Activated CD8-positive, alpha-beta memory T cell treated with anti-CD3 and anti-CD28 coated beads for 24 hours (primary cell): ENCODE results near the gene SCARF2.

Experiments used
- DNase-seq: peaks from one replicate; pipeline ENCODE4 v3.0.0-alpha.2; 2020

The SCARF2 gene

DNA sequence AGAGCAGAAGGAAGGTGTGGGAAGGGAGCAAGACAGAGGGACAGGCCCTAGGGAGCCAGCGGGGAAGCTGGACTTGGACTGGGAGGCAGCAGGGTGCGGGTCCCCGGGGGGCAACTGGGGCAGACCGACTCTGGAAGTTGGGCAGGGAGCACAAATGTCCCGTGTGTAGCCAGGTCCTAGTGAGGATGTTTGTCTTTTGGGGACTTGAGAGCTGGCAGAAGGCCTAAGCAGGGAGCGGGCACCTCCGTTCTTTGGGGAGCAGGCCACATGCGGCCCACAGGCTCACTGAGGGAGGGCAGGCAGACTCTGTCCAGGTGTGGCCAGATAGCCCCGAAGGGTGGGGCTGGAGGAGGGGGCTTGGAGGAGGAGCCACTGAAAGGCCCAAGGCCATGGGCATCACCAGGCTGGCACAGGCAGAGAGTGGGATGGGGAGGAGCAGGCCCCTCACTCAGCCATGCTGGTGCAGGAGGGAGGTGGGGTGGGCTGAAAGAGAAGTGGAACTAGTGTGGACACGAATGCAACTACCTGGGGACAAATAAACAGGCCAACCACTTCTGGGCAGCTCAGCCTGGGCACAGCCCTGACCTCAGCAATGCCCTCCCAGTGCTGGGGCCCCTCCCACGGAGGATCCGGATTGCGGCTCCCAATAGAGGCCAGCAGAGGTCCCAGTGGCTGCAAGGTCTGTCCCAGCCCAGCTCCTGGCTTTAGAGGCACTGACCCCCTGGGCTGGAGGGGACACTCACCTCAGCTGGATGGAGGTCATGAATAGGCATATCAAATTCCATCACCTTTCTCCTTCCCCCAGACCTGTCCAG lies 1.3 kb upstream of the SCARF2 start:
- no peak for DNase-seq

DNA sequence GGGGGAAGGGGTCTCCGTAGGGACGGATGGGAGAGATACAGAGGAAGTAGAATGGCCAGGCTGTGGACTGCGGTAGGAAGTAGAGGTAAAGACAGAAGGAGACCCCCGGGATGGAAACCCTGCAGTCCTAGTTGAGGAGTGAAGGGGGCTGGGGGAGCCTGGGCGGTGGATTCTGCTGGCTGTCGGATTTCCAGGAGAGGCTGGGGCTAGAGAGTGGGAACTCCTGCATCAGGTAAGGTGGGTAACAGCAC lies 727 bp upstream of the SCARF2 start:
- peak; percentile 58 for DNase-seq

DNA sequence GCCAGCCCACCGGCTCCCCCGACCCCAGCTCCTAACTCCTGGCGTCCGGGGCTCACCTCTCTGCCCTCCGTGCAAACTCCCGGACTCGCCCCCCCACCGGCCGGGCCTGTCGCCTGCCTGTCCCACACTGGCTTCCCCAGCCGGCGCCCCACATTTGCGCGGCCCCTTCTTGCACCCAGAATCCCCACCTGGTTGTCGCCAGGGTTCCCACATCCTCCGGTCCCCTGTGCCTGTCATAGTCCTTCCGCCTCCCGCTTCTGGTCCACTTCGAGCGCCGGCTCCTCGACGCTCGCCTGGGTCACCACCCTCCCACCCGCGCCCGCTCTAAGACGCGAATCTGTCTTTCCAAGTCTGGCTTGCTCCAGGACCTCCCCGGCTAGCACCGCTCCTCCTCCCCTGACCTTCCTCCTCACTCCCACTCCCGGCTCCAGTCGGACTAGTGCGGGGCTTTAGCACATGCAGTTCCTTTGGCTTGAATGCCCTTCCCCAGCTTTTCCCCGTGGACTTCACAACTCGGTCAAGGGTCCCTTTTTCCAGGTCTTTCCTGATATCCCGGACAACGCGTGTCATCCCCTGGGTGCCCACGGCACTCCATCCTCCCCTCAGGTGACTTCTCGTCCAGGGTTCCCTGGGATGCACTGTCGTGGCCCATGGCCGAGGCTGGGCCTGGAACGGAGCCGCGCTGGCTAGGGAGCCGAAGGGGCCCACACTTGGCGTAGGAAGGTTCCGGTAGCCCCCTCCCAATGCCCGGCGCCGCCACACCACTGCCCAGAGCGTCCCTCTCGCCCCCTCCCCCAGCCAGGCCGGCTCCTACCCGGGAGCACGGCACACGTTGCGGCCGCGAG lies 635 bp downstream of the SCARF2 start:
- DNase-seq, result peak; percentile 72

DNA sequence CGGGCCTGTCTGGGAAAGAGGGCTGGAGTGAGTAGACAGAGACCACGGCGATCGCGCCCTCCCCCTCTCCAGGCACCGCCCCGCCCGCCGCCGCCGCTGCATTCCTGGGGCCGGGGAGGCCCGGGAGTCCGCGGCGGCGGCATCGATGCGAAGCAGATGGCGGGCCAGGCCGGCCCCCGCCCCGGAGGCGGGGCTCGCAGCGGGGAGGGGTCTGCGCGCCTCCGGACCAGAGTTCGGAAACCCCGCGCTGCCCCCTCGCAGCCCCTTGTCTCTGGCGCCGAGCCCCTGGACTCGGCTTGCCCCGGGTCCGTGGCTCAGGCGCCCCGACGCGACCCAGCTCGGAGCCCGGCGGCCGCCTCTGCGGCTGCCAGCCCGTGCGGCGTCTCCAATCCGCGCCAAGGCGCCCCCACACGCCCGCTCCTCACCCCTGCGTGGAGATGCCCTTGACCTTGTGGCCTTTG lies 1.3 kb downstream of the SCARF2 start:
- no peak for DNase-seq

DNA sequence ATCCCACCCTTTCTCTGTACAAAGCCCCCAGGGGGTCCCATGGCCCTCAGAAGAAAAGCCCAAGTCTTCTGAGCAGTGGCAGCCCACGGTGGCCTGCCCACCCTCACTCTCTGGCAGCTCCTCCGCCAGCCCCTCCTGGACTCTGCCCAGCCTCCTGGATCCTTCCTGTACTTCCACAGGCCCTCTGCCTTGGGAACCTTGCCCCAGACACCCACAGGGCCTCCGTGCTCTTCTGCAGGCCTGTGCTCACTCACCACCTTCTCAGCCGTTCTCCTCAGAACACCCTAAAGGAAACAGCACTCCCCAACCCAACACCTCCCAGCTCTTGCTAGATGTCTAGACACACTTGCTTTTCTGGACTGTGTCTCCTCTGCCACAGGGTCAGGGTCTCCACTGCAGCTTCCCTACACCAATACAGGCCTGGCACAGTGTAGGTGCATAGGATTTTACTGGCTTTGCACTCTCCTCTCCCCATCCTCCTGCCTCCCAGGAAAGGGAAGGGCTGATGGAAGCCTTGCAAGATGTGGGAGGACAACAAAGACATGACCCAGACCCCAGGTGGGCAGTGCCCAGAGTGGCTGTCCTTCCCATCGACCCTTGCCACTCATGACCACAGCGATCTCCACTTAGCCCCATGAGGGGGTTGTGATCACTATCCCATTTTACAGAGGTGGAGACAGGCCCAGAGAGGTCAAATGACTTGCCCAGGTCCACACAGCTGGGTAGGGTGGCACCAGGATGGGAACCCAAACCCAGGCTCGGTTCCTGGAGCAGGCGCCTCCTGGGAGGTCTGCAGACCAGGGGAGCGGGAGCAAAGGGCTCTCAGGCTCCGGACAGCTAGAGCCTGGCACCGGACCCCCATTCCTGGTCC lies 2.0 kb downstream of the SCARF2 start:
- DNase-seq, result no peak

DNA sequence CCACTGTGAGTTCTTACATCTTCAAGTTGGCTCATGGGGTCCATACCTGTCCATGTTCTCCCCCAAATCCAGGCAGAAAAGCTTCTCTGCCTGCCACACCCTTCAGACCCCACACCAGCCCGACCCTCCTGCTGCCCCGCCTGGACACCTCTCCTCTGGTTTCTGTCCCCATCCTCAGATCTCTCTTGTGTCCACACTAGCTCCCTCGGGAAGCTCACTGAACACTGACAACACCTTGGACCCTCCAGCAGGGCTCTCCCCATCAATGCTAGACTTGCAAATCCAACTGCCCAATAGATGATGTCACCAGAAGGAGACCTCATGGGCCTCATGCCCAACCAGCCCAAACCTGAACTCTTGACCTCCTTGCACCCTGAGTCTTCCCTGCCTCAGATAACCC lies 2.9 kb downstream of the SCARF2 start:
- no peak for DNase-seq

DNA sequence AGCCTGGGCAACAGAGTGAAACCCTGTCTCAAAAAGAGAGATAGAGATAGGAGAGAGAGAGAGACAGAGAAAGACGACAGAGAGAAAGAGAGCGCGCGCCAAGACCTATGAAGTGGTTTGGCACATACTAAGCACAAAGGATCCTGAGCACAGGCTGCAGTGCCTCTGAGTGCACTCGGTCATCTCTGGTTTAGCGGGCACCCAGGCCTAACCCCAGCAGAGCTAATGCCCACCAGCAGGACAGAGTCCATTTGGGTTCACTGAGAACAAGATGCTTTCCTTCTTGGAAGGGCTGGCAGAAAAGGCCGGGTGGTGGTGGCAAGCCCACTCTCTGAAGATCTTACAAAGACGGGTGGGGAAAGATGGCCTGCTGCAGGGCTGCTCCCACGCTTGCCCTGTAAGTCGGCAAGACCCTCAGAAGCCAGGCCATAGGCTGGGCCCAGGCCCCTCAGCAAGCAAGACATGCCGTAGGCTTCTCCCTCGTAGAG lies 3.3 kb downstream of the SCARF2 start:
- no peak for DNase-seq

DNA sequence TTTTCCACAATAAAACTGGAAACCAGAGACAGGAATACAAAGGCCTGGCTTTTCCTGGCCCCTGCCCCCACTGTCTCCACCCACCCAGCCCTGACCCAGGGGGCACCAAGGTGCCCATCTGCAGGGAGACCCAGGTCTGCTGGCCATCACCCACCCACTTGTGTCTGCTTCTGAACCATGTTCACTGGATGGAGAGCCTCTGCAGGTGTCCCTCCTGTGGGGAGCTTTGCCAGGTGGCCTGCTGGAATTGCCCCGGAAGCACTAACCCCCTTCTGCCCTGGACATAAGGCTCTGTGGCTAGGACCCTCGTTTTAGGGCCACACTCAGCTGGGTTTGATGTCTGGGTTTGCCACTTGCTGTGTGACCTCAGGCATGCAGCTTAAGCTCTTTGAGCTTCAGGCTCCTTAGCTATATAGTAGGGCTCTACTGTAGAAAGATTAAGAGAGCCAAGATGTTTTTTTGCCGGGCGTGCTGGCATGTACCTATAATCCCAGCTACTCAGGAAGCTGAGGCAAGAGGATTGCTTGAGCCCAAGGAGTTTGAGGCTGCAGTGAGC lies 3.9 kb downstream of the SCARF2 start:
- DNase-seq, result no peak

DNA sequence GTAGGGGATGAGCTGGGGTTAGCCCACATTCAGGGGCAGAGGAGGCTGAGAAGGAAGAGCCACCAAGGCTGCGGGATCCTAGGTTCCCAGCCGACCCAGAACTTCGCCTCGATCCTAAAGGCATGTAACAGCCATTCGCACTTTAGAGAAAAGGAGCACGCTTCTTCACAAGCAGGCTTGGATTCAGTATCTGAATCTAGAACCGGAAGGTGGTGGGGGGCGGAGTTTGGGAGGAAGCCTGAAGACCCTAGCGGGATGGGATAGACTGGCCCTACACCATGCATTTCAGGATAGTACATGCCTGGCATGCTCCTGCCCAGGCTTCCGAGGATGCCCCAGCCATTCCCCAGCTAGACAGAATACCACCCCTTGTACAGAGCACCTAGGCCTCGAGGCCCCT lies 4.4 kb downstream of the SCARF2 start:
- no peak for DNase-seq

DNA sequence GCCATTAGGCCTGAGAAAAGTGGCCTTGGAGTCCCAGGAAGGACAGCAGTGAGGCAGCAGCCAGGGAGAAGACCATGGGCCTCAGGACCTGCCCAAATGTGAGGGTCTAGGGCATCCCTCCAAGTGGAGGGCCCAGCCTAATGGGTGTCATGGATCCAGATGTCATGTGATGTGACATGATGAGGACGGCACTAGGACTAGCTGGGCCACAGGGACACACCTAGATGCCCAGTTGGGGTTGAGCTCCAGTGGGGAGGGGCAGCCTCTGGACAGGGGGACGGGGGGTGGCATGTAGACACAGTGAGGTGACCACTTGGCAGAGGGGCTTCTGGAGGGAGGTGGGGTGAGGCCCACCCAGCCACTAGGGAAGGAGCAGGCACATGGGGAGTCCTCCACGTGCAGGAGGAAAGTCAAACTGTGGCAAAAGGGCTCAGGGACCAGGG lies 5.4 kb downstream of the SCARF2 start:
- no peak for DNase-seq

DNA sequence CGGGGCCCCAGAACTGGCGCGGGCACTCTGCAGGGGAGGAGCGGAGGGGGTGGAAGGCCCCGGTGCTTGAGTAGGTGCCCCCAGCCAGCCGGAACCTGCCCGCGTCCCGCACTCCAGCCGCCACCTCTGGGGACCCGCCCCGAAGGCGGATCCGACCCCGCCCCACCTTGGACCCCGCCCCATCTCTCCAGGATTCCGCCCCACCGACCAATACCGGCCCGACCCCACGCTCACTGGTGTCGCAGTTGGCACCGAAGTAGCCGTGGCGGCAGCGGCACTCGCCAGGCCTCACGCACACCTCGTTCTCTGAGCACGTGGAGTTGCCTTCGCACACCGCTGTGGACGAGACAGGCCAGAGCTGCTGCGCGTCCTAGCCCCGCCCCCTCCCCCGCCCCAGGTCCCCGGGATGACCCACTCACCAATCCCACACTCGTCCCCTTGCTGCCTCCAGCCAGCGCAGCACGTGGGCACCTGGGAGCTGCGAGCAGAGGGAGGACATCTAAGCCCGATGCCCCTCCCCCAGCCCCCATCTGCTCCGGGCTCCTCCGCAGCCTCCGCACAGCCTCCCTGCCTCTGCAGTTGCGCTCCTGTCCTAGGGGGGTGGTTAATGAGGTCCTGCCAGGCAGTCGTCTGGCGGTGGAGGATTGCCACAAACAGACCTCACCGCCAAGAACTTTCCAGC lies 6.0 kb downstream of the SCARF2 start:
- no peak for DNase-seq

DNA sequence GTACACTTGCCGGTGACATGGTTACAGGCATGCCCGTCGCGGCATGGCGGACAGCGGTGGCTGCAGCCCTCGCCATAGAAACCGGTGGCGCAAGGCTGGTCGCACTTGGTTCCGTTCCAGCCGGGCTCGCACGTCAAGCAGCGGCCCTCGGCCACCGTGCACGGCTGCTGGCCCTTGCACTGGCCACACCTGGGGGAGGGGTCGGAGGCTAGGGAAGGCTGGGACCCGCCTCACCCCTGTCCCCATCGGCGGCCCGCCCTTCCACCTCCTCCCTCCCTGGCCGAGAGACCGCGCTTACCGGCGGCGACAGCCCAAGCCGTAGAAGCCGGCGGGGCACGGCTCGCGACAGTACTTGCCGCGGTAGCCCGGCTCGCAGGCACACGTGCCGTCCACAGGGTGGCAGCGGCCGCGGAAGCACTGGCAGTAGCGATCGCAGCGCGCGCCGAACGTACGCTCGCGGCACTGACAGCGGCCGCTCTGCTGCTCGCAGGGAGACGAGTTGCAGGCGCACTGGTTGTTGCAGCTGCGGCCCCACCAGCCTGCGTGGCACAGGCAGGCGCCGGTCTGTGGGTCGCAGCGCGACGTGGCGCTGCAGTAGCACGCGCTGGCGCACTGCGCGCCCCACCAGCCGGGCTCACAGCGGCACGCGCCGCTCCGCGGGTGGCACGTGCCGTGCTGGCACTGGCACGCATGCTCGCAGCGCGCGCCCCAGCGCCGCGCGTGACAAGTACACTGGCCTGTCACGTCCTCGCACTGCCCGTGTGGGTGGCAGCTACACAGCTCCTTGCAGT lies 6.7 kb downstream of the SCARF2 start:
- peak; percentile 79 for DNase-seq

DNA sequence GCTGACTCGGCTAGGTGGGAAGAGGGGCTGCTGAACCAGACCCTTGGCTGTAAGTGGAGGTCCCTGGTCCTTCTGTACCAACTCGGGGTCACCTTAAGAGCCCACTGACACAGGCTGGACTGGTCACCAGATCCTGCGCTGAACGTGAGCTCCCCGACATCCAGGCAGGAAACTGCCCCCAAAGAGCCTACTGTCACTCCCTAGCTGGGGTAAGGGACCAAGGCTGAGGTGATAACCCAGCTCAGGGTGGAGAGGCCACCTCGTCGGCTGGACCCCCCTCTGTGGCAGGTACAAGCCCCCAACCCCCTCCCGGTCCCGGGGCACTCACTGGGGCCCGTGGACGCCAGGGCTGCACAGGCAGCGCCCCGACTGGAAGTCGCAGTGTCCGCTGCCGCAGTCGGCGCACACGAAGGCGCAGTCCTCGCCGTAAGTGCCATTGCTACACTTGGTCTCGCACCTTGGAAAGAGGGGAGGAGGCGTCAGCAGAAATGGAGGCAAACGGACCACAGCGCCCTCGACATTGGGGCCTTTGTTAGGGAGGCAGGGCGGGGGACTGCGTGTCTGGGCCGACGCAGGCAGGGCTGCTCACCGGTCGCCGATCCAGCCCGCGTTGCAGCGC lies 7.4 kb downstream of the SCARF2 start:
- DNase-seq, result peak; percentile 66

DNA sequence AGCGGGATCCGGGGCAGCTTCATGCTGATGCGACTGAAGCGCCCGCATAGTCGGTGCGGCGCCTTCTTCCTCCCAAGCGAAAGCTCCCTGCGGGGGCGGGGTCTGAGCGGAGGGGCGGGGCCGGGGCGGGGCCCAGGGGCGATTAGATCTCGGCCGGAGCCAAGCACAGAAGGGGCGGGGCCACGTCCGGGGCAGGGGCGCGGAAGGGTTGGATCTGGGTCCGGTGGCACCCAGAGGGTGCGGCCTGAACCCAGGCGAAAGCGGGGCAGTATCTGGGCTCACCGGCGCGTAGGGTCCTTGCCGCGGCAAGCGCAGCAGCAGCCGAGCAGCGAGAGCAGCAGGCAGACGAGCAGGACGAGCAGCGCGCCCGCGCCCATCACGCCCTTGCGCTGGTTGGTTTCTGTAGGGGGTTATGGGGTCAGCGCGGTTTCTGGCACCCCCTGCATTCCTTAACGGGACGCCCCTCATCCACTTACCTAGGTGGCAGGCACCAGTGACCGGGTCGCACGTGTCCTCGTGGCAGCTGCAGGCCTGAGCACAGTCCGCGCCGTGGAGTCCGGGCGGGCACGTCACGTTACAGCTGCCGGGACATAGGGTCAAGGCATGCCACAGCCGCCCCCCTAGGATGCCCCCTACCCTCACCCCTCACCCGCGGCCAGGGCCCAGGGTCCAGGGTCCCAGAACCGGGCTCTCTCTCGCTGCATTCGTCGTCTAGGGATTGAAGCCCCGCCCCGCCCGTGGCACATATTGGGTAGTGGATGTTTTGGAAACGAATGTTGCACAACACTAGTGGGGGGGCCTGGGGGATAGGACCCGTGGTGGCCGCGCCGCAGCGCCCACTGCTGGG lies 8.1 kb downstream of the SCARF2 start:
- DNase-seq, result peak; percentile 90

DNA sequence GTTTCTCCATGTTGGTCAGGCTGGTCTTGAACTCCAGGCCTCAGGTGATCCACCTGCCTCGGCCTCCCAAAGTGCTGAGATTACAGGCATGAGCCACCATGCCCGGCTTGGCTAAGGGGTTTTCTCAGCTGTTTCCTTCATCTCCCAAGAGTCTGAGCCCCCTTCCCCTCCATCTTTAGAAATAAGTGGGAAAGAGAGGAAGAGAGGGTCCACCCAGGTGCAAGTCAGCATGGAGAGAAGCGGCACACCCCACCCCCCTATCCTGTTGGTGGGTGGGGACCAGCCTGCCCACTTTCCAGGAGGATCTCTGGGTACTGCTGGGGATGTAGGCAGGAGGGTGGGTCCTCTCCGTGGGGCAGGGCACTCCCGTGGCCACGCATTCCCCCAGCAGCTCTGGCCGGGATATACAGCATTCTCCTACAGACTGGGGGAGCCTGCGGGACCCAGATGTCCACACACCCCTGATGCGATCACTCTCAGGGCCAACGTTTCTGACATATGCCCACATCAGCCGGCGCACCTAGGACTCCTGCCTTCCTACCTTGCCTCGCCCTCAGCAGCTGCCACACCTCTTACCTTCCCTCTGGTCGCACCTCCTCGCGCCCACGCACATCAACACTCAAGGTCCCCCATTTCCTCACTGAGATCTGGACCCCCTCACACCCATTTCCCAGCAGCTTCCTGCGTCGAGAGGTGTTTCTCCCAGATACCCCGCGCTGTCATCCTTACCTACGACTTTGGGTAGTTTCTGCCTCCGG lies 8.9 kb downstream of the SCARF2 start:
- DNase-seq, result no peak

DNA sequence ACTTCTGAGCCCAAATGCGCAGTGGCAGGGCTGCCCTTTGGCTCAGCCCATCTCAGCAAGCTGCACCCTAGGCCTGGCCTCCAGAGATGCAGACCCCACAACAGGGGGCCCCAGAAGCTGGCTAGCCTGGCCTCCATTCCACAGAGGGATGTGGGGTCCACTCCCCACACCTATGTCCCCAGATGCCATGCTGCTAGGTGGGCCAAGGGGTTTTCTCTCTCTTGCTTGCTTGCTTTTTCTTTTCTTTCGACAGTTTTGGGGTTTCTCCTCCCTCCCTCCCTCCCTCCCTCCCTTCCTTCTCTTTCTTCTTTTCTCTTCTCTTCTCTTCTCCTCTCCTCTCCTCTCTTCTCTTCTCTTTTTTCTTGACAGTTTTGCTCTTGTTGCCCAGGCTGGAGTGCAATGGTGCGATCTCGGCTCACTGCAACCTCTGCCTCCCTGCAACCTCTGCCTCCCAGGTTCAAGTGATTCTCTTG lies 9.6 kb downstream of the SCARF2 start:
- no peak for DNase-seq

DNA sequence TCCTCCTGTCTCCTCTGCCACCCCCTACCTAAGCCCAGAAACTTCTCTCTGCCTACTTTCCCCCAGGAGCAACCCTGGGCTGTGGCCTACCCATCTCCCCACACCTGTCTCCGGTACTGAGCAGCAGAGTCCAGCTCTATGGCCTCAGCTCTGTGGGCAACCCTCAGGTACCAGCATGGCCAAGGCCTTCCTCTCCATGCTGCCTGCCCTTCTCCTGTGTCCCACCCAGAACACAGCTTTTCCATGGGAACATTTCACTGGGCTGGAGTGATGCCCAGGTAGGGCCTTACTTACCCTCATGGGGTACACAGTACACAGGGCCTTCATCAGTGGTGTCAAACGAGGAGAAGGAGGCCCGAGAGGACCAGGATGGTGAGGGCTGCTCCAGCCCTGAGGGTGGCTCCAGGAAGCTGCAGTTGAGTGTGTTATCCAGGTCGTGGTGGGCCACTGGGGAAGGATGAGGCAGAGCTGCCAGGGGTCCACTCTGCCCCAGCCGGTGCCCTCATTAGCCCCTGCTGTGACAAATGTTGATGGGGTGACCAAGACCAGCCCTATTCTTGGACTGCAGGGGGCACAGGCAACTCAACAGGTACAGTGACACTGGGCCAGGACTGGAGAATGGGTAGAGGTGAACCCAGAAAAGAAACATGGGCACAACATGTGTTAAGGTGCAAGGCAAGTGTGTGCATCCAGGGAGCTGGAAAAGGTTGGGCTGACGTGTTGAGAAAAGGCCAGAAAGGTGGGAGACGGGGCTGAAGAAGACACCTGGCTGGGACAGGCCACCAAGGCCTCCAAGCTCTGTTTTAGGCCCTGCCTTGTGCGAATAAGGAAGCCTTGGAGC lies 10.3 kb downstream of the SCARF2 start:
- no peak for DNase-seq

DNA sequence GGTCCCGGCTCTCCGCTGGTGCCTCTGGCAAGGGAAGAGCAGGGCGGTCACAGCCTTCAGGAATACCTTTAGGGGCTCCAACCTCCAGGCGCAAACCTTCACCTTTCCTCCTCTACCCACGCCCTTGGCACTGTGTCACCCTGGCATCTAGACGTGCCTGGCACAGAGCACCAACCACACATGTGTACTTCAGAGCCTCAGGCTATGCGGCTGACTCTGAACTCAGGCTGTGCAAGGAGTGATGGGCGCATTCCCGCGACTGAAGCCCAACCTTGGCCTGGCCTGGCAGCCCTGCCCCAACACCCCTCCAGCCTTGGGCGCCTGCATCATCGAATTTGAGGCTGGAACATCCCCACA lies 11.4 kb downstream of the SCARF2 start:
- no peak for DNase-seq
